CD4-positive, CD25-positive, alpha-beta regulatory T cell (primary cell): ENCODE data around the gene SPATS1. TPM values are rescaled to one million over a fixed set of nuclear protein-coding genes. Genes with fewer than 3 reads are reported as not detected.

Source experiments
- ATAC-seq, 2 donors: fragments of 150-1000 bp; cut with Tn5 transposase; one replicate each; pipeline ENCODE4 v1.10.0; 2021; ENCODE audit warnings: low read depth in 2 of 2, moderate number of reproducible peaks in 2 of 2, moderate library complexity in 1 of 2
- DNase-seq, 3 donors: peaks; one replicate each; pipeline versions ENCODE4 v3.0.0 to v3.0.0-alpha.2; 2012 to 2022; ENCODE audit warnings: mixed read lengths in 1 of 3
- H3K27ac ChIP-seq: one replicate; pipeline ENCODE4 v1.7.0; 2013; ENCODE audit warnings: mild to moderate bottlenecking, low read length; ENCODE audit not compliant: insufficient read depth, poor library complexity, severe bottlenecking
- H3K27me3 ChIP-seq: one replicate; pipeline ENCODE4 v1.7.0; 2013; ENCODE audit warnings: low read length; ENCODE audit not compliant: control insufficient read depth, insufficient read depth
- H3K36me3 ChIP-seq: one replicate; pipeline ENCODE4 v1.7.0; 2013; ENCODE audit warnings: mild to moderate bottlenecking, low read length, moderate library complexity; ENCODE audit not compliant: control insufficient read depth, insufficient read depth
- H3K4me1 ChIP-seq: 2 replicates; pipeline ENCODE4 v1.7.0; 2013; ENCODE audit warnings: mild to moderate bottlenecking, low read length; ENCODE audit not compliant: insufficient read depth, control insufficient read depth, poor library complexity, severe bottlenecking
- H3K4me3 ChIP-seq: one replicate; pipeline ENCODE4 v1.7.0; 2013; ENCODE audit warnings: low read depth, mild to moderate bottlenecking, low read length, moderate library complexity
- H3K9me3 ChIP-seq, 2 experiments: 1 replicate in 1 of 2; 2 replicates in 1 of 2; pipeline ENCODE4 v1.7.0; 2013; ENCODE audit warnings: low read length in 2 of 2, mild to moderate bottlenecking in 1 of 2, moderate library complexity in 1 of 2; ENCODE audit not compliant: control insufficient read depth in 2 of 2
- H3K27ac Mint-ChIP-seq, 3 donors: one replicate each; pipeline ENCODE4 v1.8.0; 2020 to 2022; ENCODE audit warnings: mild to moderate bottlenecking in 3 of 3, mixed read lengths in 3 of 3, moderate library complexity in 2 of 3
- H3K27me3 Mint-ChIP-seq: one replicate; pipeline ENCODE4 v1.8.0; 2022; ENCODE audit warnings: mild to moderate bottlenecking, mixed read lengths
- H3K36me3 Mint-ChIP-seq: one replicate; pipeline ENCODE4 v1.8.0; 2020; ENCODE audit warnings: mixed read lengths
- H3K4me1 Mint-ChIP-seq, 4 donors: one replicate each; pipeline ENCODE4 v1.8.0; 2020 to 2022; ENCODE audit warnings: mixed read lengths in 4 of 4, mild to moderate bottlenecking in 1 of 4
- H3K4me3 Mint-ChIP-seq, 4 donors: one replicate each; pipeline ENCODE4 v1.8.0; 2020 to 2022; ENCODE audit warnings: mild to moderate bottlenecking in 4 of 4, mixed read lengths in 4 of 4, moderate library complexity in 3 of 4
- H3K9me3 Mint-ChIP-seq, 7 donors: one replicate each; pipeline ENCODE4 v1.8.0; 2020 to 2022; ENCODE audit warnings: mixed read lengths in 7 of 7, mild to moderate bottlenecking in 3 of 7, moderate library complexity in 2 of 7
- polyA plus RNA-seq, 4 donors: library from polyadenylated mRNA; unstranded; fragments of 300-500 nt; fragmentation: Illumina TruSeq; gene quantifications; one replicate each; pipeline ENCODE4 v1.2.3, GENCODE V29; 2021
- total RNA-seq: library from RNA; stranded (reverse); gene quantifications from one replicate; pipeline ENCODE4 v1.2.3, GENCODE V29; 2022

Gene SPATS1
- total and polyA plus RNA-seq, 5 donors from 2014 or later: not detected

DNA sequence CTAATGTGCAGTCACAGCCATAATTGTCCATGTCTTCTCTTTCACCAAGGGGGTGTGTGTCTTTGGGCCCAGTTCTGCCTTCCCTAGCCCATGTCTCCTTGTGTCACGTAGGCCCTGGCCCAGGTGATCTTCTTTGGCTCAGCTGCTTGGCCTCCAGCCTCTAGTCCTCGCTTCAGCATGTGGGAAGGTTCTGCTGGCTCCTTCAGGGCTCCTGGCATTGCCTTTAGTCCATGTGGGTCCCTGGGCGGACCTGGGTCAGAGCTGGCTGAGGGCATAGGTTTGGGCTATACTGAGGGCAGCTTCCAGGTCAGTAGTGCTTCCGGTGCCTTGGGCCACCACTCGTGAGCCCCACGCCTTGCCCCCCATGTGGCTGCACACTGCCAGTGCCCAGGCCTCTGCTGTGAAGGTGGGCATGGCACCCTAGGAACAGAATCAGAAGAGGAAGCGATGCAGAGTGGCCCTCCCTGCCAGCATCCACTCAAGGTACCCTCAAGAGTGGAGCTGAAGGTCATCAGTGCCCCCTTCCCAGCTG, 42.1 kb upstream of the SPATS1 start:
- Mint-ChIP-seq H3K27me3 (peaks cover 31% of the 10 kb centered on the region), H3K9me3 (no peaks in the 10 kb centered on the region), H3K4me1 (peaks cover 0 to 17% (median 3%) of the 10 kb centered on the region in 4 donors), H3K27ac (peak overlapping the region in 1 of 3 donors; percentile 71), H3K36me3 (peaks cover 19% of the 10 kb centered on the region), H3K4me3 (no peak overlapping the region)
- Histone ChIP-seq H3K9me3 (no peaks in the 10 kb centered on the region), H3K4me3 (no peak overlapping the region), H3K36me3 (peaks cover 35% of the 10 kb centered on the region), H3K27me3 (peaks cover 14% of the 10 kb centered on the region), H3K27ac (no peak overlapping the region), H3K4me1 (peaks cover 16% of the 10 kb centered on the region)
- no peak for ATAC-seq
- DNase-seq: no peak

- peaks cover 42% of the 10 kb centered on the region for H3K36me3 ChIP-seq
- no peak overlapping the region for H3K27ac Mint-ChIP-seq
Observed at GRCh38 chr6:44301106-44301505, 41.3 kb upstream of the SPATS1 start.

DNA sequence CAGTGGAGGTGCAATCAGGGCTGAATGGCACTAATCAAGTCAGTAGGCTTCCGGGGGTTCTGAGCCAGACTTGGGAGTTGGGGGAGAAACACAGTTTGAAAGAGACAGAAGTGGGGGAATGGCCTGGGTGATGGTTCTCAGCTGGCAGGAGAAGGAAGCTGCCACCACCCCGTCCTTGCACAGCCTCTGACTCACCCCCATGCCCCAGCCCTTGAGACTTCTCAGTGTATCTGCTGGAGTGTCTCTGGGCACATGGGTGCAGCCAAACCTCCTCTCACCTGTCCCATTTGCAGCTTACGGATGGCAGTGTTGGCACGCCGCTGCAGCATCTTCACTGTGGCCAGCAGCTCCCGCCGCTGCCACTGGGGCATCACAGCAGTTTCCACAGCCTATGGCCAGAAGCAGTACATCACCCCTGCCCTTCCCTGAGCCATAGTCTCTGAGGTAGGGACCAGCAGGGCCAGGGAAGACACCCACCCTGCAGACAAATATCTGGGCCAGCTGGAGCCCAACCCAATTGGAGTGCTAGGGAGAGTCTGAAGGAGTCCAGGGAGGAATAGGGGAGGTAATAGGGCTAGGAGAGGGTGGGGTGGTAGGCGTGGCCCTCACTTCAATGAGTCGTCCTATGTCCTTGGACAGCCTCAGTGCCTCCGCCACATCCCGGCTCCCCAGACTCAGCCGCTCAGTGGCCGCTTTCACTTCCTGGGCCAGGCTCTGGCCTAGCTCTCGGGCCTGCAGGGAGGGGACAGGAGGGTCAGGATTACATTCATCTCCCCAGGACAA, 40.5 kb upstream of the SPATS1 start:
- Histone ChIP-seq H3K4me3 (no peak overlapping the region), H3K27me3 (no peaks in the 10 kb centered on the region), H3K9me3 (no peaks in the 10 kb centered on the region), H3K36me3 (peaks cover 51% of the 10 kb centered on the region), H3K27ac (no peak overlapping the region), H3K4me1 (peaks cover 12% of the 10 kb centered on the region)
- no peaks in the 10 kb centered on the region for H3K9me3 Mint-ChIP-seq
- no peak overlapping the region for H3K27ac Mint-ChIP-seq
- DNase-seq (no peak), ATAC-seq (no peak)
- peaks cover 23% of the 10 kb centered on the region for H3K36me3 Mint-ChIP-seq
- H3K4me1 Mint-ChIP-seq: peaks cover 0 to 12% (median 3%) of the 10 kb centered on the region in 4 donors
- no peak overlapping the region for H3K4me3 Mint-ChIP-seq
- peaks cover 16% of the 10 kb centered on the region for H3K27me3 Mint-ChIP-seq

More at GRCh38 chr6:44301106-44301505, 41.3 kb upstream of the SPATS1 start:
- no peak overlapping the region for H3K4me3 Mint-ChIP-seq
- H3K4me3 ChIP-seq: no peak overlapping the region
- H3K27me3 Mint-ChIP-seq: peaks cover 25% of the 10 kb centered on the region
- peaks cover 16% of the 10 kb centered on the region for H3K4me1 ChIP-seq
- no peak overlapping the region for H3K27ac ChIP-seq
- peaks cover 23% of the 10 kb centered on the region for H3K36me3 Mint-ChIP-seq
- no peaks in the 10 kb centered on the region for H3K9me3 ChIP-seq
- H3K4me1 Mint-ChIP-seq: peaks cover 0 to 18% (median 3%) of the 10 kb centered on the region in 4 donors
- peaks cover 7% of the 10 kb centered on the region for H3K27me3 ChIP-seq
- DNase-seq (no peak), ATAC-seq (no peak)
- no peaks in the 10 kb centered on the region for H3K9me3 Mint-ChIP-seq

- ATAC-seq: no peak
- peaks cover 25% of the 10 kb centered on the region for H3K36me3 Mint-ChIP-seq
- H3K27ac Mint-ChIP-seq: no peak overlapping the region
- H3K36me3 ChIP-seq: peaks cover 54% of the 10 kb centered on the region
- peaks cover 0 to 7% (median 3%) of the 10 kb centered on the region in 4 donors for H3K4me1 Mint-ChIP-seq
- DNase-seq: no peak
- H3K27ac ChIP-seq: no peak overlapping the region
- no peak overlapping the region for H3K4me3 Mint-ChIP-seq
- peaks cover 3% of the 10 kb centered on the region for H3K4me1 ChIP-seq
- H3K4me3 ChIP-seq: no peak overlapping the region
- H3K9me3 Mint-ChIP-seq: no peaks in the 10 kb centered on the region
- peaks cover 15% of the 10 kb centered on the region for H3K27me3 Mint-ChIP-seq
- no peaks in the 10 kb centered on the region for H3K9me3 ChIP-seq
- no peaks in the 10 kb centered on the region for H3K27me3 ChIP-seq
Observed at GRCh38 chr6:44302856-44303255, 39.6 kb upstream of the SPATS1 start.

DNA sequence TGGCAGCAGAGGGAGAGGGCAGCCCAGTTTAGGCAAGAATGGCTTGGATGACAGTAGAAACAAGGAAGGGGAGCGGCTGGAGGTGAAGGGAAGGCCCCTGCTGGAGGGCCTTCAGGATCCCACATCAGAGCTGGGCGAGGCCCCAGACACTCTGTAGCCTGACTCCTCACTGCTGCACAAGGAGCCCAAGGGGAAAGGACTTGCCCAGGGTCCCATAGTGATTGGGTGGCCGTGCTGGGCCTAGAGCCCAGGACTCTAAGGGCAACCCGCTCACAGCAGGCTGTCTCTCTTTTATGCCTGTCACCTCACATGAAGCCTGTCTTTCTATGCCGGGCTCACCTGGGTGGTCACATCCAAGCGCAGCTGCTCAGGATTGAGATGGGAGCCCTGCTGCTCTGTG, 38.6 kb upstream of the SPATS1 start:
- DNase-seq: no peak
- no peak for ATAC-seq
- H3K27ac ChIP-seq: no peak overlapping the region
- Mint-ChIP-seq H3K36me3 (peaks cover 31% of the 10 kb centered on the region), H3K27me3 (peaks cover 6% of the 10 kb centered on the region), H3K9me3 (no peaks in the 10 kb centered on the region), H3K27ac (no peak overlapping the region), H3K4me1 (peaks cover 0 to 6% (median 3%) of the 10 kb centered on the region in 4 donors), H3K4me3 (no peak overlapping the region)
- no peaks in the 10 kb centered on the region for H3K27me3 ChIP-seq
- H3K36me3 ChIP-seq: peaks cover 55% of the 10 kb centered on the region
- H3K4me3 ChIP-seq: no peak overlapping the region
- H3K4me1 ChIP-seq: no peaks in the 10 kb centered on the region
- H3K9me3 ChIP-seq: no peaks in the 10 kb centered on the region

GRCh38 chr6:44304282-44305199, 37.9 kb upstream of the SPATS1 start:
- peaks cover 62% of the 10 kb centered on the region for H3K36me3 ChIP-seq
- H3K27ac ChIP-seq: no peak overlapping the region
- no peaks in the 10 kb centered on the region for H3K27me3 Mint-ChIP-seq
- peak; percentile 24 to 41 (median 33) for DNase-seq
- H3K4me1 ChIP-seq: no peaks in the 10 kb centered on the region
- no peaks in the 10 kb centered on the region for H3K27me3 ChIP-seq
- no peak overlapping the region for H3K27ac Mint-ChIP-seq
- peaks cover 0 to 6% (median 1%) of the 10 kb centered on the region in 4 donors for H3K4me1 Mint-ChIP-seq
- no peak overlapping the region for H3K4me3 ChIP-seq
- peak; percentile 51 to 65 for ATAC-seq
- peaks cover 38% of the 10 kb centered on the region for H3K36me3 Mint-ChIP-seq
- H3K9me3 Mint-ChIP-seq: no peaks in the 10 kb centered on the region
- no peak overlapping the region for H3K4me3 Mint-ChIP-seq
- H3K9me3 ChIP-seq: no peaks in the 10 kb centered on the region

GRCh38 chr6:44305200-44305725, 37.2 kb upstream of the SPATS1 start:
- H3K27ac Mint-ChIP-seq: no peak overlapping the region
- H3K27ac ChIP-seq: no peak overlapping the region
- no peaks in the 10 kb centered on the region for H3K27me3 Mint-ChIP-seq
- no peak overlapping the region for H3K4me3 Mint-ChIP-seq
- ATAC-seq: no peak
- peaks cover 69% of the 10 kb centered on the region for H3K36me3 ChIP-seq
- no peaks in the 10 kb centered on the region for H3K9me3 Mint-ChIP-seq
- peaks cover 42% of the 10 kb centered on the region for H3K36me3 Mint-ChIP-seq
- no peak for DNase-seq
- H3K4me1 Mint-ChIP-seq: peaks cover 0 to 9% (median 7%) of the 10 kb centered on the region in 4 donors
- no peak overlapping the region for H3K4me3 ChIP-seq
- no peaks in the 10 kb centered on the region for H3K4me1 ChIP-seq
- no peaks in the 10 kb centered on the region for H3K27me3 ChIP-seq
- H3K9me3 ChIP-seq: no peaks in the 10 kb centered on the region
